Testis (tissue), 2 donors: ENCODE measurements around the gene SLC9A6.

Source experiments
- POLR2A ChIP-seq: fragments of 450-650 bp; IDR thresholded peaks from one replicate; pipeline ENCODE4 v1.6.1; 2017; ENCODE audit warnings: antibody characterized with exemption, mild to moderate bottlenecking, moderate library complexity
- TF ChIP-seq, protein P1 (sequence below), 3 experiments: fragments of 450-650 bp in 2 of 3; fragments of 200-600 bp in 1 of 3; sonication (generic) in 1 of 3; IDR thresholded peaks; one replicate each; pipeline ENCODE4 v1.5.1; 2016 to 2019; ENCODE audit warnings: antibody characterized with exemption in 3 of 3, mild to moderate bottlenecking in 2 of 3, moderate library complexity in 1 of 3

DNA sequence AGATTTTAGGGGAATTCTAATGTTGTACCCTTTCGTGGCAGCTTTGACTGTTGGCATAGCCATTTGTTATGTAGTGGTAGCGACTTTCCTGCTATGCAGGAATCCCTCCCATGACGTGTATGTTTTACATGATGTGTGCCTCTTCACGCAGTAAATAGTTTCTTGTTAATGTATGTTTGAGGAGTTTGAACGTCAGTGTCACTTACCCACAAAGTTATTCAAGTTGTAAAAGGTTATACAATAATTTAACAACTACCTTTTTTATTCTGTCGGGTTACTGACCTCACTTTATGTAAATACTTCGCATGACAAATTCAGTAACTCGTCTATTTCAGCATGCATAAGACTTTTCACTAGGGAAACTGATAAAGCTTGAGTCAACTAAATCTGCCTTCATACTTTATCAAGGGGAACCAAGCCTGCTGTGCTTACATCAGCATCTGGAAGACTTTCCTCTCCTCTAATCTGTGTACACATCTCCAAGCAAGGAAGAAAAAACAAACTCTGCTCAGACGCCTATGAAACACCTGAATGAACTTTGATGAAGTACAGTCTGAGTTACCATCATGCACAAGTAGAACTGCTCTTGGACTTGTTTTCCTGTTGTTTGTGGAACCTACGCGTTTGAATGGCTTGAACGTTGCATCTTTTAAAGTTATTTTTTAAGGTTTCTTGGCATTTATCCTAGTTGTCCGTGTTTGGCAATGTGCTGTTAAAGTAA is 61.2 kb downstream of the SLC9A6 start:
- no peak for TF ChIP-seq POLR2A
- TF ChIP-seq, protein P1, sequence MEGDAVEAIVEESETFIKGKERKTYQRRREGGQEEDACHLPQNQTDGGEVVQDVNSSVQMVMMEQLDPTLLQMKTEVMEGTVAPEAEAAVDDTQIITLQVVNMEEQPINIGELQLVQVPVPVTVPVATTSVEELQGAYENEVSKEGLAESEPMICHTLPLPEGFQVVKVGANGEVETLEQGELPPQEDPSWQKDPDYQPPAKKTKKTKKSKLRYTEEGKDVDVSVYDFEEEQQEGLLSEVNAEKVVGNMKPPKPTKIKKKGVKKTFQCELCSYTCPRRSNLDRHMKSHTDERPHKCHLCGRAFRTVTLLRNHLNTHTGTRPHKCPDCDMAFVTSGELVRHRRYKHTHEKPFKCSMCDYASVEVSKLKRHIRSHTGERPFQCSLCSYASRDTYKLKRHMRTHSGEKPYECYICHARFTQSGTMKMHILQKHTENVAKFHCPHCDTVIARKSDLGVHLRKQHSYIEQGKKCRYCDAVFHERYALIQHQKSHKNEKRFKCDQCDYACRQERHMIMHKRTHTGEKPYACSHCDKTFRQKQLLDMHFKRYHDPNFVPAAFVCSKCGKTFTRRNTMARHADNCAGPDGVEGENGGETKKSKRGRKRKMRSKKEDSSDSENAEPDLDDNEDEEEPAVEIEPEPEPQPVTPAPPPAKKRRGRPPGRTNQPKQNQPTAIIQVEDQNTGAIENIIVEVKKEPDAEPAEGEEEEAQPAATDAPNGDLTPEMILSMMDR (IDR thresholded peaks at IDR 0.05), result no peak
